Right cardiac atrium (tissue), 5 donors: ENCODE measurements around the gene BPNT1. TPM values are rescaled to one million over a fixed set of nuclear protein-coding genes. Genes with fewer than 3 reads are reported as not detected.

ENCODE experiments used
- microRNA-seq, 2 donors: library from miRNA; unstranded; fragments of <30 nt; microRNA quantifications; one replicate each; pipeline ENCODE4 v1.2.0, GENCODE V29; 2020 to 2021
- polyA plus RNA-seq: library from polyadenylated mRNA; stranded (reverse); fragments of 200-250 nt; gene quantifications from one replicate; pipeline ENCODE4 v1.2.3, GENCODE V29; 2013
- total RNA-seq, 4 donors: library from RNA; stranded (reverse); fragmentation: NEBNext Ultra II Directional; extraction: Animal tissue kit (Norgen Biotek cat#: 25700); gene quantifications; one replicate each; pipeline ENCODE4 v1.2.1, GENCODE V29; 2021
- donor health status: healthy with polysubstance abuse.
- donor health status: DM: no; HTN: yes; CAD: no.
- donor health status: DM: no; HTN: no; CAD: no.
- donor health status: DM: no; HTN: yes; CAD: no; lungs with severe emphysema.
- donor health status: DM: yes; HTN: yes; CAD: no.

Gene BPNT1
- total and polyA plus RNA-seq, 5 donors, result 13.4 to 22.2 (median 15.8) TPM

Small RNA genes within 50 kb of the gene (microRNA-seq; reads per million reads assigned to microRNA genes)
- gene MIR194-1 (0 to 1.6 reads per million in 2 donors), gene MIR215 (0.54 to 0.84 reads per million in 2 donors)

Other genes starting within 250 kb of the BPNT1 start
- gene SLC30A10, start 161.2 kb downstream of the BPNT1 start, total RNA-seq, result not detected
- gene SLC30A10, start 161.2 kb downstream of the BPNT1 start, polyA plus RNA-seq, result not detected
- gene EPRS1, start 43.3 kb downstream of the BPNT1 start, total RNA-seq, result 10 to 100 TPM; 55.8 to 66.4 (median 62.5) TPM
- 33.6 TPM for gene EPRS1, start 43.3 kb downstream of the BPNT1 start, polyA plus RNA-seq
- 10 to 100 TPM; 56.1 to 64.5 (median 61.3) TPM for gene IARS2, start 4.3 kb upstream of the BPNT1 start, total RNA-seq
- gene IARS2, start 4.3 kb upstream of the BPNT1 start, polyA plus RNA-seq, result 43.3 TPM
- gene RAB3GAP2, start 182.7 kb upstream of the BPNT1 start, total RNA-seq, result 10 to 100 TPM; 23.3 to 31.9 (median 24.9) TPM
- 7.4 TPM for gene RAB3GAP2, start 182.7 kb upstream of the BPNT1 start, polyA plus RNA-seq